OCI-LY1 (cell line): ENCODE results near the gene KIAA1328.

Experiments
- EZH2 ChIP-seq: fragments of 200-600 bp; sonication (generic), shearing (Covaris generic); IDR thresholded peaks from 2 replicates; pipeline ENCODE4 v1.8.0; 2017; ENCODE audit warnings: borderline replicate concordance, mixed run types, mild to moderate bottlenecking, antibody characterized with exemption, low read length, moderate library complexity, mixed read lengths
- TF ChIP-seq, protein P1 (sequence below): fragments of 200-600 bp; sonication (generic), shearing (Covaris generic); IDR thresholded peaks from 2 replicates; pipeline ENCODE4 v1.5.1; 2017; ENCODE audit warnings: mild to moderate bottlenecking, antibody characterized with exemption, low read length, moderate library complexity, mixed read lengths

DNA sequence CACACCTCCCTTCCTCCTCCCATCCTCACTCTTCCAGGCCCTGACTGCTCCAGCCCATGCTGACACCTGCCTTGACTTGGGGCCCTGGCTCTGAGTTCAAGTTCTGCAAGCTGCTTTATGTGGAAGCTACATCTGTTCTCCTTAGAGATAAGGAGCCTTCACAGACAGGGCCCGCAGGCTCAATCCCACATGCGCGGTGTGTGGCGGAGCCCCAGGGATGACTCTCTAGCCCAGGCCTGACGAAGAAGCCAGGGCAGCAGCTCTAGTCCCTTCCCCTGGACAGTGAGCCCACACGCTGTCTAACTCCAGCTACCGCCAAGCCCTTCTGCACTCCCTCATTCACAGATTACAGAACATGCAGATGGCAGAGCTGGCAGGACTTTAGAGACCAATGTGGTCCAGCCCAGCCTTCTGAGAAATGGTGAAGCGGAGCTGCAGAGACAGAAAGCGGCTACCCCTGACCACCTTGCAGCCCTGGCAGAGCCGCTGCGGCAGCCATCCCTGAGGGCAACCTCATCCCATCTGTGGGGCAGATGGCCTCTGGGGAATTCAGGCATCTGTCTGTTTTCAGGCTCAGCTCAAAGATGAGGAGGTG is 432.4 kb downstream of the KIAA1328 start:
- TF ChIP-seq, protein P1, sequence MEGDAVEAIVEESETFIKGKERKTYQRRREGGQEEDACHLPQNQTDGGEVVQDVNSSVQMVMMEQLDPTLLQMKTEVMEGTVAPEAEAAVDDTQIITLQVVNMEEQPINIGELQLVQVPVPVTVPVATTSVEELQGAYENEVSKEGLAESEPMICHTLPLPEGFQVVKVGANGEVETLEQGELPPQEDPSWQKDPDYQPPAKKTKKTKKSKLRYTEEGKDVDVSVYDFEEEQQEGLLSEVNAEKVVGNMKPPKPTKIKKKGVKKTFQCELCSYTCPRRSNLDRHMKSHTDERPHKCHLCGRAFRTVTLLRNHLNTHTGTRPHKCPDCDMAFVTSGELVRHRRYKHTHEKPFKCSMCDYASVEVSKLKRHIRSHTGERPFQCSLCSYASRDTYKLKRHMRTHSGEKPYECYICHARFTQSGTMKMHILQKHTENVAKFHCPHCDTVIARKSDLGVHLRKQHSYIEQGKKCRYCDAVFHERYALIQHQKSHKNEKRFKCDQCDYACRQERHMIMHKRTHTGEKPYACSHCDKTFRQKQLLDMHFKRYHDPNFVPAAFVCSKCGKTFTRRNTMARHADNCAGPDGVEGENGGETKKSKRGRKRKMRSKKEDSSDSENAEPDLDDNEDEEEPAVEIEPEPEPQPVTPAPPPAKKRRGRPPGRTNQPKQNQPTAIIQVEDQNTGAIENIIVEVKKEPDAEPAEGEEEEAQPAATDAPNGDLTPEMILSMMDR, result no peak
- no peak for TF ChIP-seq EZH2
